ENCODE data around the gene RIPPLY1. TPM values are rescaled to one million over a fixed set of nuclear protein-coding genes. Genes with fewer than 3 reads are reported as not detected.

RIPPLY1 gene, protein sequence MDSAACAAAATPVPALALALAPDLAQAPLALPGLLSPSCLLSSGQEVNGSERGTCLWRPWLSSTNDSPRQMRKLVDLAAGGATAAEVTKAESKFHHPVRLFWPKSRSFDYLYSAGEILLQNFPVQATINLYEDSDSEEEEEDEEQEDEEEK
- total RNA-seq, result not detected in 2 replicates

DNA sequence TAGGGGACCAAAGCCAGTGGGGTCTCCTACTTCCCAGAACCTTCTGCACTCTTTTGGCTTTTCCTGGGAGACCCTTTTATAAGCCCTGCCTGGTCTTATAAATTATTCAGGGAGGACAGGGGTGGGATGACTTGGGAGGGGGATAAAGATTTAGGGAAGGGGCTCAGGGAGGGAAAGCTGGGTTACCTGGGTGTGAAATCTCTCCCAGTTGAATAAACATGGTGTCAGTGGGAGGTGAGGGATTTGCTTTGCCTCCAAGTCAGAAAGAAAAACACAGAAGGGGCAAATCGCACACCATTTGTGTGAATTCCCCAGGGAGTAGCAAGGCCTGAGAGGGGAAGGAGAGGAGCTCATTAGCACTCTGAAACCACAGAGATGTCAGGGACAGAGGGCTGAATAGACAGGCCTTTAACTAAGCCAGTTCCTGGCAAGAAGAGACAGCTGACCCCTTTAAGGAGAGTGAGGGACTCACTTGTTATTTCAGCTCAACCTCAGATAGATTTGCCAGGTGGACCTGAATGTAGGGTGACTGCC, at the start of gene RIPPLY1:
Gene RIPPLY1 (minus strand): TSS at position 51 of the 534 bp plus-strand sequence. CDS start 54 bp downstream, outside the sequence.

DNA sequence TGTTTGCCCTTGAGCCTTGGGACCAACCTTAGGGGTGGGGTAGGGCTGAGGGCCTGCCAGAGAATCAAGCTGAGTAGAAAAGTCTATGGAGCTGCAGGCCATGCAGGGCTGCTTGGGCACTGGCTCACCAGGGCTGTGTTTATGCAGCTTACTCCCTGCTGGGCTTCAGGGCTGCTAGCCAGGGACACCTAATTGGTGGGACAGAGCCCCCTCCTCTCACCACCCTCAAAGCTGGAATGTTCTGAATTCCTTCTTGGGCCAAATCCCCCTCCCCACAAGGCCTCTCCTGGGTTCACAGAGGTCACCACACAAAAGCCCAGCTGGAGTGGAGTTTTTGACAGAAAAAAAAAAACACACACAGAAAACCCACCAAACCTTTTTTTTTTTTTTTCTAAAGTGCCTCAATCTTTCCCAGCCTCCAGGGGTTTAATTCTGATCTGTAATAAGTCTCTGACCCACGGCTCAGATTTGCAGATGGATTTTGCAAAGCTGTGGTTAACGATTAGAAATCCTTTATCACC, 16.9 kb upstream of the RIPPLY1 start, which contains the start of gene CLDN2:
Gene CLDN2 (plus strand): TSS at position 471 of the 521 bp plus-strand sequence. CDS start 7,827 bp downstream, outside the sequence.

Other genes starting within 250 kb of the RIPPLY1 start
- 1.2 and 2.0 TPM in 2 replicates for gene RNF128, start 176.6 kb downstream of the RIPPLY1 start, total RNA-seq
- gene TBC1D8B, start 100.7 kb downstream of the RIPPLY1 start, total RNA-seq, result 14.6 and 17.2 TPM in 2 replicates
- gene CLDN2, start 17.1 kb upstream of the RIPPLY1 start, total RNA-seq, result under 0.01 TPM in 2 replicates
- gene MORC4, start 96.9 kb upstream of the RIPPLY1 start, total RNA-seq, result 41.0 and 44.3 TPM in 2 replicates
- 8.6 and 11.8 TPM in 2 replicates for gene RBM41, start 215.5 kb upstream of the RIPPLY1 start, total RNA-seq

Measured in regular cardiac myocyte (primary cell).